ENCODE measurements around the gene TASL. TPM values are rescaled to one million over a fixed set of nuclear protein-coding genes. Genes with fewer than 3 reads are reported as not detected.
"Not testable (repeated sequence)": the region's sequence is repeated elsewhere in the genome, so short reads cannot be mapped to it uniquely, and the experiment has no call there.

TASL gene
- total RNA-seq, 1 experiment from 2014 or later, result not detected

DNA sequence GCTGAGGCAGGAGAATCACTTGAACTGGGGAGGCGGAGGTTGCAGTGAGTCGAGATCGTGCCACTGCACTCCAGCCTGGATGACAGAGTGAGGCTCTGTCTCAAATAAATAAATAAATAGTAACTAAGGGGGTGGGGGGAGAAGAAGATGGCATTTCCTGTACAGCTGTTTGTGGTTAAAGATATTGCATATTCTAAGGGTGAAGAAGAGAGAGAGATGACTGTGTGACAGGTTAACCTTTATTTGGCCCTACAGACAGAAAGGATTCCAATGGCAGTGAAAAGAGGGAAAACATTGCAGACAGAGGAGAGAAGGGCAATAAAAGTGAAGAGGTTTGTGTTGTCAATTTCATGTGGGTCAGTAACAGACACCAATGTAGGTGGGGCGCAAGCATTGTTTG lies 9.4 kb downstream of the TASL start:
- H2BK20ac ChIP-seq (ENCODE audit: low read depth, low read length, poor library complexity, severe bottlenecking), result no peak overlapping the region
- H2AK5ac ChIP-seq (ENCODE audit: insufficient read length, low read length), result no peak overlapping the region
- H4K91ac ChIP-seq (ENCODE audit: insufficient read length, low read depth, low read length), result no peak overlapping the region
- H3K4me1 ChIP-seq (ENCODE audit: insufficient read depth, low read length), result peaks cover 4% of the 10 kb centered on the region; the same call in 1 of the 2 replicates
- no peaks in the 10 kb centered on the region for H3K79me2 ChIP-seq (ENCODE audit: insufficient read depth, low read length)
- DNase-seq, result no peak
- no peak overlapping the region for H3T11ph ChIP-seq (ENCODE audit: low read length)
- no peak overlapping the region for H2BK5ac ChIP-seq (ENCODE audit: insufficient read length, low read length)
- Mint-ChIP-seq H3K4me1 (no peaks in the 10 kb centered on the region), H3K9me3 (peaks cover 12 to 52% of the 10 kb centered on the region in 2 experiments), H3K36me3 (ENCODE audit: insufficient read depth in 1 of 3, low read depth in 3 of 3) (no peaks in the 10 kb centered on the region; a peak in 1 of 7 replicates), H3K4me3 (no peak overlapping the region; a peak in 1 of 5 replicates), H3K27me3 (ENCODE audit: low read depth) (no peaks in the 10 kb centered on the region), H3K27ac (no peak overlapping the region)
- H3K79me1 ChIP-seq (ENCODE audit: insufficient read depth, low read depth, low read length, poor library complexity, severe bottlenecking), result no peaks in the 10 kb centered on the region
- H3K27me3 ChIP-seq (ENCODE audit: insufficient read depth, low read length), result no peaks in the 10 kb centered on the region
- WGBS (ENCODE audit: extremely low coverage, insufficient read length, low lambda C conversion rate), result no CpG with 5 or more reads among the region's 4 CpGs
- no peak overlapping the region for H3K23ac ChIP-seq (ENCODE audit: insufficient read length, low read depth, low read length)
- no peak overlapping the region for H2BK15ac ChIP-seq (ENCODE audit: low read depth, low read length)
- no peaks in the 10 kb centered on the region for H3K23me2 ChIP-seq (ENCODE audit: insufficient read length, low read depth, low read length, poor library complexity, severe bottlenecking)
- H3K4me2 ChIP-seq (ENCODE audit: insufficient read depth, insufficient read length, low read length), result no peak overlapping the region
- no peak overlapping the region for H3K27ac ChIP-seq (ENCODE audit: insufficient read length, low read depth, low read length)
- H3K56ac ChIP-seq (ENCODE audit: insufficient read length, low read depth, low read length), result no peak overlapping the region
- no peak overlapping the region for H4K8ac ChIP-seq (replicated peaks; ENCODE audit: insufficient read length, low read depth, low read length)
- no peak overlapping the region for H2BK120ac ChIP-seq (ENCODE audit: low read depth, low read length, poor library complexity, severe bottlenecking)
- H3K9ac ChIP-seq (ENCODE audit: extremely low read depth, insufficient read length, low read length), result no peak overlapping the region
- no peaks in the 10 kb centered on the region for H4K20me1 ChIP-seq (ENCODE audit: control insufficient read depth, insufficient read depth, insufficient read length)
- no peak for TF ChIP-seq CTCF (conservative IDR thresholded peaks at IDR 0.05)
- H3K14ac ChIP-seq (ENCODE audit: insufficient read depth, low read length), result no peak overlapping the region
- H2AFZ ChIP-seq (ENCODE audit: low read length), result no peak overlapping the region
- H2BK12ac ChIP-seq (ENCODE audit: insufficient read length, low read depth, low read length), result no peak overlapping the region
- H3K18ac ChIP-seq (ENCODE audit: insufficient read length, low read depth, low read length), result no peak overlapping the region
- no peaks in the 10 kb centered on the region for H3K9me3 ChIP-seq (ENCODE audit: control insufficient read depth, low read depth, low read length)
- no peak overlapping the region for H4K5ac ChIP-seq (ENCODE audit: insufficient read length, low read depth, low read length)
- no peak overlapping the region for H3K4ac ChIP-seq (ENCODE audit: low read depth, low read length)

GRCh38 chrX:30563070-30563469 lies 14.5 kb downstream of the TASL start:
- not testable (repeated sequence) for H2BK12ac ChIP-seq (ENCODE audit: insufficient read length, low read depth, low read length); H3K23me2 ChIP-seq (ENCODE audit: insufficient read length, low read depth, low read length, poor library complexity, severe bottlenecking); H3T11ph ChIP-seq (ENCODE audit: low read length); H3K56ac ChIP-seq (ENCODE audit: insufficient read length, low read depth, low read length); H2BK120ac ChIP-seq (ENCODE audit: low read depth, low read length, poor library complexity, severe bottlenecking); H3K18ac ChIP-seq (ENCODE audit: insufficient read length, low read depth, low read length); H3K14ac ChIP-seq (ENCODE audit: insufficient read depth, low read length); H2AK5ac ChIP-seq (ENCODE audit: insufficient read length, low read length); H3K36me3 Mint-ChIP-seq (ENCODE audit: insufficient read depth in 1 of 3, low read depth in 3 of 3); H3K79me1 ChIP-seq (ENCODE audit: insufficient read depth, low read depth, low read length, poor library complexity, severe bottlenecking); H3K4me1 ChIP-seq (ENCODE audit: insufficient read depth, low read length); H3K27me3 Mint-ChIP-seq (ENCODE audit: low read depth); H3K9ac ChIP-seq (ENCODE audit: extremely low read depth, insufficient read length, low read length); H3K4me2 ChIP-seq (ENCODE audit: insufficient read depth, insufficient read length, low read length); H3K79me2 ChIP-seq (ENCODE audit: insufficient read depth, low read length); H3K23ac ChIP-seq (ENCODE audit: insufficient read length, low read depth, low read length); H2AFZ ChIP-seq (ENCODE audit: low read length); H2BK20ac ChIP-seq (ENCODE audit: low read depth, low read length, poor library complexity, severe bottlenecking); H4K5ac ChIP-seq (ENCODE audit: insufficient read length, low read depth, low read length); H3K4ac ChIP-seq (ENCODE audit: low read depth, low read length); H3K4me1 Mint-ChIP-seq; H4K8ac ChIP-seq (replicated peaks; ENCODE audit: insufficient read length, low read depth, low read length); H3K27me3 ChIP-seq (ENCODE audit: insufficient read depth, low read length); H3K4me3 Mint-ChIP-seq; H4K91ac ChIP-seq (ENCODE audit: insufficient read length, low read depth, low read length); H2BK5ac ChIP-seq (ENCODE audit: insufficient read length, low read length); H3K9me3 ChIP-seq (ENCODE audit: control insufficient read depth, low read depth, low read length); H2BK15ac ChIP-seq (ENCODE audit: low read depth, low read length); H4K20me1 ChIP-seq (ENCODE audit: control insufficient read depth, insufficient read depth, insufficient read length); H3K27ac Mint-ChIP-seq; H3K27ac ChIP-seq (ENCODE audit: insufficient read length, low read depth, low read length); DNase-seq
- peaks cover 14 to 55% of the 10 kb centered on the region in 2 experiments for H3K9me3 Mint-ChIP-seq
- no CpG with 5 or more reads among the region's 5 CpGs for WGBS (ENCODE audit: extremely low coverage, insufficient read length, low lambda C conversion rate)
